ENCODE measurements around the gene HPSE2. TPM values are rescaled to one million over a fixed set of nuclear protein-coding genes. Genes with fewer than 3 reads are reported as not detected.

HPSE2 gene
- total RNA-seq, 1 experiment from 2014 or later = 0.20 TPM

GRCh38 chr10:98619446-98619845 is 616.2 kb downstream of the HPSE2 start:
- Histone ChIP-seq H3K4me1 (ENCODE audit: insufficient read depth, low read length) (peaks cover 6% of the 10 kb centered on the region; the same call in 1 of the 2 replicates), H4K20me1 (ENCODE audit: control insufficient read depth, insufficient read depth, insufficient read length) (no peaks in the 10 kb centered on the region), H4K5ac (ENCODE audit: insufficient read length, low read depth, low read length) (no peak overlapping the region), H3K79me1 (ENCODE audit: insufficient read depth, low read depth, low read length, poor library complexity, severe bottlenecking) (no peaks in the 10 kb centered on the region), H2AFZ (ENCODE audit: low read length) (no peak overlapping the region), H3K79me2 (ENCODE audit: insufficient read depth, low read length) (no peaks in the 10 kb centered on the region), H4K8ac (replicated peaks; ENCODE audit: insufficient read length, low read depth, low read length) (no peak overlapping the region), H2BK15ac (ENCODE audit: low read depth, low read length) (no peak overlapping the region), H3K23ac (ENCODE audit: insufficient read length, low read depth, low read length) (no peak overlapping the region), H3K27me3 (ENCODE audit: insufficient read depth, low read length) (no peaks in the 10 kb centered on the region), H2AK5ac (ENCODE audit: insufficient read length, low read length) (no peak overlapping the region), H3K23me2 (ENCODE audit: insufficient read length, low read depth, low read length, poor library complexity, severe bottlenecking) (no peaks in the 10 kb centered on the region), H3K14ac (ENCODE audit: insufficient read depth, low read length) (no peak overlapping the region), H2BK12ac (ENCODE audit: insufficient read length, low read depth, low read length) (no peak overlapping the region), H2BK120ac (ENCODE audit: low read depth, low read length, poor library complexity, severe bottlenecking) (no peak overlapping the region), H3K9ac (ENCODE audit: extremely low read depth, insufficient read length, low read length) (no peak overlapping the region), H3T11ph (ENCODE audit: low read length) (no peak overlapping the region), H3K4me2 (ENCODE audit: insufficient read depth, insufficient read length, low read length) (no peak overlapping the region), H3K9me3 (ENCODE audit: control insufficient read depth, low read depth, low read length) (no peaks in the 10 kb centered on the region), H3K4ac (ENCODE audit: low read depth, low read length) (no peak overlapping the region), H4K91ac (ENCODE audit: insufficient read length, low read depth, low read length) (no peak overlapping the region), H2BK20ac (ENCODE audit: low read depth, low read length, poor library complexity, severe bottlenecking) (no peak overlapping the region), H3K18ac (ENCODE audit: insufficient read length, low read depth, low read length) (no peak overlapping the region), H2BK5ac (ENCODE audit: insufficient read length, low read length) (no peak overlapping the region), H3K56ac (ENCODE audit: insufficient read length, low read depth, low read length) (no peak overlapping the region), H3K27ac (ENCODE audit: insufficient read length, low read depth, low read length) (no peak overlapping the region)
- Mint-ChIP-seq H3K27ac (peak overlapping the region in 1 of 3 experiments; percentile 3; a peak in 1 of 7 replicates), H3K4me3 (no peak overlapping the region), H3K9me3 (peaks cover 0 to 5% of the 10 kb centered on the region in 2 experiments; a peak in 1 of 5 replicates), H3K4me1 (peaks cover 27 to 38% of the 10 kb centered on the region in 2 experiments), H3K36me3 (ENCODE audit: insufficient read depth in 1 of 3, low read depth in 3 of 3) (peaks cover 0 to 2% (median 0%) of the 10 kb centered on the region in 3 experiments; a peak in 2 of 7 replicates), H3K27me3 (ENCODE audit: low read depth) (no peaks in the 10 kb centered on the region)
- WGBS (ENCODE audit: extremely low coverage, insufficient read length, low lambda C conversion rate) = no CpG with 5 or more reads among the region's 1 CpG
- no peak for DNase-seq
- no peak for TF ChIP-seq CTCF (conservative IDR thresholded peaks at IDR 0.05)
